KBM-7 (cell line): ENCODE measurements around the gene DUOXA1.
A peak's percentile ranks its signal among the peaks of the same experiment; 100 is the strongest.

Experiments used
- DNase-seq: peaks from one replicate; pipeline ENCODE4 v3.0.0-alpha.2; 2015
- in situ Hi-C: fragments of 300-500 bp; cut with MboI; formaldehyde crosslinking; loops from 2 replicates; pipeline ENCODE4 v1.14.3; 2020; ENCODE audit warnings: low sequenced_read_pairs, low pct_unique_long_range_greater_than_20kb, mixed read lengths

The DUOXA1 gene

GRCh38 chr15:45129651-45130129, at the start of gene DUOXA1, which contains the start of gene DUOX1:
TSS of gene DUOXA1 (minus strand) at chr15:45129879. CDS start at chr15:45123014, 6,865 bp downstream.
TSS of gene DUOX1 (plus strand) at chr15:45129994. CDS start at chr15:45131967, 1,973 bp downstream.
- no peak for DNase-seq

GRCh38 chr15:45177285-45177684, 47.6 kb upstream of the DUOXA1 start:
- in situ Hi-C loops, result no loop called here
- DNase-seq, result no peak

More at GRCh38 chr15:45129651-45130129, at the start of gene DUOXA1, which contains the start of gene DUOX1:
- in situ Hi-C loops, result no loop called here

- in situ Hi-C loops, result loop anchor here (25.0 kb wide), 1 partner anchor 438 kb away; no protein-coding TSS in a partner anchor
- DNase-seq, result no peak
These were observed 44.9 kb upstream of the DUOXA1 start for GRCh38 chr15:45174577-45174976.

- in situ Hi-C loops, result loop anchor here (25.0 kb wide), 1 partner anchor 438 kb away; no protein-coding TSS in a partner anchor
- DNase-seq, result no peak
These were observed 44.4 kb upstream of the DUOXA1 start for GRCh38 chr15:45174069-45174468.

GRCh38 chr15:45171912-45172311, 42.2 kb upstream of the DUOXA1 start:
- in situ Hi-C loops, result loop anchor here (25.0 kb wide), 1 partner anchor 440 kb away; no protein-coding TSS in a partner anchor
- no peak for DNase-seq

- DNase-seq, result peak; percentile 41
- in situ Hi-C loops, result loop anchor here (25.0 kb wide), 1 partner anchor 442 kb away; no protein-coding TSS in a partner anchor
These were observed 40.2 kb upstream of the DUOXA1 start for GRCh38 chr15:45169608-45170480.

- in situ Hi-C loops, result loop anchor here (25.0 kb wide), 1 partner anchor 443 kb away; no protein-coding TSS in a partner anchor
- no peak for DNase-seq
These were observed 39.3 kb upstream of the DUOXA1 start for GRCh38 chr15:45168751-45169551.

GRCh38 chr15:45168286-45168685, 38.6 kb upstream of the DUOXA1 start:
- in situ Hi-C loops, result loop anchor here (25.0 kb wide), 1 partner anchor 444 kb away; no protein-coding TSS in a partner anchor
- no peak for DNase-seq

- no peak for DNase-seq
- in situ Hi-C loops, result loop anchor here (25.0 kb wide), 1 partner anchor 445 kb away; no protein-coding TSS in a partner anchor
These were observed 38.0 kb upstream of the DUOXA1 start for GRCh38 chr15:45167631-45168205.

GRCh38 chr15:45166834-45167630, 37.4 kb upstream of the DUOXA1 start:
- in situ Hi-C loops, result loop anchor here (25.0 kb wide), 1 partner anchor 445 kb away; no protein-coding TSS in a partner anchor

GRCh38 chr15:45165536-45165935, 35.9 kb upstream of the DUOXA1 start:
- in situ Hi-C loops, result loop anchor here (25.0 kb wide), 1 partner anchor 447 kb away; no protein-coding TSS in a partner anchor
- no peak for DNase-seq

More at GRCh38 chr15:45166834-45167630, 37.4 kb upstream of the DUOXA1 start:
- peak; percentile 90 for DNase-seq

GRCh38 chr15:45164914-45165313, 35.2 kb upstream of the DUOXA1 start:
- in situ Hi-C loops, result loop anchor here (25.0 kb wide), 1 partner anchor 447 kb away; no protein-coding TSS in a partner anchor
- DNase-seq, result no peak

GRCh38 chr15:45163508-45163856, 33.8 kb upstream of the DUOXA1 start:
- in situ Hi-C loops, result loop anchor here (25.0 kb wide), 1 partner anchor 449 kb away; no protein-coding TSS in a partner anchor
- no peak for DNase-seq

- in situ Hi-C loops, result loop anchor here (25.0 kb wide), 1 partner anchor 449 kb away; no protein-coding TSS in a partner anchor
- DNase-seq, result peak; percentile 89
These were observed 33.3 kb upstream of the DUOXA1 start for GRCh38 chr15:45162771-45163507.

- in situ Hi-C loops, result loop anchor here (25.0 kb wide), 1 partner anchor 451 kb away; no protein-coding TSS in a partner anchor
- DNase-seq, result no peak
These were observed 32.0 kb upstream of the DUOXA1 start for GRCh38 chr15:45161666-45162065.

- in situ Hi-C loops, result loop anchor here (25.0 kb wide), 1 partner anchor 454 kb away; no protein-coding TSS in a partner anchor
- DNase-seq, result no peak
These were observed 28.3 kb upstream of the DUOXA1 start for GRCh38 chr15:45157974-45158373.
